SU-DHL-6 (cell line): ENCODE measurements around the gene PFKM.

Source experiments
- EZH2phosphoT487 ChIP-seq: fragments of 200-600 bp; sonication (generic), shearing (Covaris generic); conservative IDR thresholded peaks from 2 replicates; pipeline ENCODE4 v1.6.1; 2018; ENCODE audit warnings: mild to moderate bottlenecking, antibody characterized with exemption, low read length, moderate library complexity, mixed read lengths
- TF ChIP-seq, protein P1 (sequence below): fragments of 200-600 bp; sonication (generic); IDR thresholded peaks from one replicate; pipeline ENCODE4 v1.5.1; 2017; ENCODE audit warnings: antibody characterized with exemption, mild to moderate bottlenecking, low read length, moderate library complexity; ENCODE audit not compliant: insufficient read depth, poor library complexity, severe bottlenecking

DNA sequence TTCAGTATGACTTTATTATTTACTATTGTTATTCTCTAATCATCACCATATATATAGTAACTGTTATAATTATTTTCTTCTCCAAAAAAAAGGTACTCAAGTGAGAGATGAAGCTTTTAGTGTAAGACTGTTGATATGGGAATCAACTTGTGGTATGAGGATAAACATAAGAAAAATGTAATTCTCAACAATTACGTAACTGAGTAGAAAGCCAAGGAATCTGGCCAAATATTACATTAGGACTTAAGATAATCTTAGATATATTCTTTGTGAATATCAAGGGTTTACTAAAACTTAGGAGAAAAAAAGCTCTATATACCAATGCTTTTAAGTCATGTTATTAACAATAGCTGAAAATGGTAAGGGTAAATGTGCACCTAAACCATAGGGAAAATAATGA is 26.6 kb upstream of the PFKM start:
- TF ChIP-seq, protein P1, sequence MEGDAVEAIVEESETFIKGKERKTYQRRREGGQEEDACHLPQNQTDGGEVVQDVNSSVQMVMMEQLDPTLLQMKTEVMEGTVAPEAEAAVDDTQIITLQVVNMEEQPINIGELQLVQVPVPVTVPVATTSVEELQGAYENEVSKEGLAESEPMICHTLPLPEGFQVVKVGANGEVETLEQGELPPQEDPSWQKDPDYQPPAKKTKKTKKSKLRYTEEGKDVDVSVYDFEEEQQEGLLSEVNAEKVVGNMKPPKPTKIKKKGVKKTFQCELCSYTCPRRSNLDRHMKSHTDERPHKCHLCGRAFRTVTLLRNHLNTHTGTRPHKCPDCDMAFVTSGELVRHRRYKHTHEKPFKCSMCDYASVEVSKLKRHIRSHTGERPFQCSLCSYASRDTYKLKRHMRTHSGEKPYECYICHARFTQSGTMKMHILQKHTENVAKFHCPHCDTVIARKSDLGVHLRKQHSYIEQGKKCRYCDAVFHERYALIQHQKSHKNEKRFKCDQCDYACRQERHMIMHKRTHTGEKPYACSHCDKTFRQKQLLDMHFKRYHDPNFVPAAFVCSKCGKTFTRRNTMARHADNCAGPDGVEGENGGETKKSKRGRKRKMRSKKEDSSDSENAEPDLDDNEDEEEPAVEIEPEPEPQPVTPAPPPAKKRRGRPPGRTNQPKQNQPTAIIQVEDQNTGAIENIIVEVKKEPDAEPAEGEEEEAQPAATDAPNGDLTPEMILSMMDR = no peak
- no peak for TF ChIP-seq EZH2phosphoT487
